22Rv1 (cell line): ENCODE results near the gene ELP1.

Experiments
- CTCF ChIP-seq: fragments of 450-650 bp; IDR thresholded peaks from 2 replicates; pipeline ENCODE4 v1.5.1; 2017; ENCODE audit warnings: mild to moderate bottlenecking
- ZFX ChIP-seq: fragments of 450-650 bp; IDR thresholded peaks from 2 replicates; pipeline ENCODE4 v1.6.1; 2017; ENCODE audit warnings: antibody characterized with exemption, borderline replicate concordance

GRCh38 chr9:108897324-108898096 lies 36.4 kb downstream of the ELP1 start:
- TF ChIP-seq CTCF (no peak), ZFX (no peak)
